ENCODE measurements around the gene LHX4. TPM values are rescaled to one million over a fixed set of nuclear protein-coding genes. Genes with fewer than 3 reads are reported as not detected.

The LHX4 gene
- total and polyA plus RNA-seq, 2 of the 8 experiments (the other 6 are each of a cell fraction or from before 2014, with no cell fraction given), result 0.85 to 4.9 TPM

DNA sequence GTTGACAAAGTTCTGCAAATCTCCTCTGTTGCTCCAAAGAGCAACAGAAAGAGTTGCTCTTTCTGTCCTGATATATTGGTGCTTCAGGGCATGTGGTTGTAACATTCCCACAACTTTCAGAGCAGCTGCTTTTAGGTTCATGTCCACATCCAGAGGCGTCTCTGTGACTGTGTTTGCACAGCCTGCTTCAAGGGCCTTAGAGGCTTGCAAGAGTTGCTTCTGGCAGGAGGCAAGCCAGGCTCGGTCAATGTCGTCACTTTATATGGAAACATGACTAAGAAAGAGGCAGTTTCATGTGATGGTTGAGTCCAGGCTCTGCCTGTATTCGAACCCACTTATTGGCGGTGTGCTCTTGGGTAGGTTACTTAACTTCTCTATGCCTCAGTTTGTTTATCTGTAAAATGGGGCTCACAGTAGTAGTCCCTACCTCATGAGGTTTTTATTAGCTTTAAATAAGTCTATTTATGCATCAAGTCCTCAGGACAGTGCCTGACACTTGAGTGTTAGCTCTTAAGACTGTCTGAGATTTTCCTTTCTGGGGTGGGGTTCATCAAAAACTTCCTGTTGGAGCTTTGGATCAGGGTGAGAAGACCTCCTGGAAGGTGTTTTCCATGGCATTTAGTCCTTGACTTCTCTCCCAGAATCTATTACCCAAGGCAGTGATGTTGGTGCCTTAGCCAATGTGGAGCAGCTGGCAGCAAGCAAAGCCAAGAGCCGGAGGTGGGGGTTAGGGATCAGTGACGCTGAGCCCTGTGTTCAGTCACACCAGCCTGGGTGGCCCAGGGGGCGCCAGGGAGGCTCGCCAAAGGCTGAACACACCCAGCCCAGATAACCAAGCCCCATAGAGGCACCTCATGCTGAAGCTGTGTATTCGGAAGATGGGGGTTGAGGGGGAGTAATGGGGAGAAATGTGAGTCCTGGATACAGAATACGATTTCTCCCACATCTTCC lies 18.9 kb downstream of the LHX4 start (continued):
- TF ChIP-seq, protein P1, sequence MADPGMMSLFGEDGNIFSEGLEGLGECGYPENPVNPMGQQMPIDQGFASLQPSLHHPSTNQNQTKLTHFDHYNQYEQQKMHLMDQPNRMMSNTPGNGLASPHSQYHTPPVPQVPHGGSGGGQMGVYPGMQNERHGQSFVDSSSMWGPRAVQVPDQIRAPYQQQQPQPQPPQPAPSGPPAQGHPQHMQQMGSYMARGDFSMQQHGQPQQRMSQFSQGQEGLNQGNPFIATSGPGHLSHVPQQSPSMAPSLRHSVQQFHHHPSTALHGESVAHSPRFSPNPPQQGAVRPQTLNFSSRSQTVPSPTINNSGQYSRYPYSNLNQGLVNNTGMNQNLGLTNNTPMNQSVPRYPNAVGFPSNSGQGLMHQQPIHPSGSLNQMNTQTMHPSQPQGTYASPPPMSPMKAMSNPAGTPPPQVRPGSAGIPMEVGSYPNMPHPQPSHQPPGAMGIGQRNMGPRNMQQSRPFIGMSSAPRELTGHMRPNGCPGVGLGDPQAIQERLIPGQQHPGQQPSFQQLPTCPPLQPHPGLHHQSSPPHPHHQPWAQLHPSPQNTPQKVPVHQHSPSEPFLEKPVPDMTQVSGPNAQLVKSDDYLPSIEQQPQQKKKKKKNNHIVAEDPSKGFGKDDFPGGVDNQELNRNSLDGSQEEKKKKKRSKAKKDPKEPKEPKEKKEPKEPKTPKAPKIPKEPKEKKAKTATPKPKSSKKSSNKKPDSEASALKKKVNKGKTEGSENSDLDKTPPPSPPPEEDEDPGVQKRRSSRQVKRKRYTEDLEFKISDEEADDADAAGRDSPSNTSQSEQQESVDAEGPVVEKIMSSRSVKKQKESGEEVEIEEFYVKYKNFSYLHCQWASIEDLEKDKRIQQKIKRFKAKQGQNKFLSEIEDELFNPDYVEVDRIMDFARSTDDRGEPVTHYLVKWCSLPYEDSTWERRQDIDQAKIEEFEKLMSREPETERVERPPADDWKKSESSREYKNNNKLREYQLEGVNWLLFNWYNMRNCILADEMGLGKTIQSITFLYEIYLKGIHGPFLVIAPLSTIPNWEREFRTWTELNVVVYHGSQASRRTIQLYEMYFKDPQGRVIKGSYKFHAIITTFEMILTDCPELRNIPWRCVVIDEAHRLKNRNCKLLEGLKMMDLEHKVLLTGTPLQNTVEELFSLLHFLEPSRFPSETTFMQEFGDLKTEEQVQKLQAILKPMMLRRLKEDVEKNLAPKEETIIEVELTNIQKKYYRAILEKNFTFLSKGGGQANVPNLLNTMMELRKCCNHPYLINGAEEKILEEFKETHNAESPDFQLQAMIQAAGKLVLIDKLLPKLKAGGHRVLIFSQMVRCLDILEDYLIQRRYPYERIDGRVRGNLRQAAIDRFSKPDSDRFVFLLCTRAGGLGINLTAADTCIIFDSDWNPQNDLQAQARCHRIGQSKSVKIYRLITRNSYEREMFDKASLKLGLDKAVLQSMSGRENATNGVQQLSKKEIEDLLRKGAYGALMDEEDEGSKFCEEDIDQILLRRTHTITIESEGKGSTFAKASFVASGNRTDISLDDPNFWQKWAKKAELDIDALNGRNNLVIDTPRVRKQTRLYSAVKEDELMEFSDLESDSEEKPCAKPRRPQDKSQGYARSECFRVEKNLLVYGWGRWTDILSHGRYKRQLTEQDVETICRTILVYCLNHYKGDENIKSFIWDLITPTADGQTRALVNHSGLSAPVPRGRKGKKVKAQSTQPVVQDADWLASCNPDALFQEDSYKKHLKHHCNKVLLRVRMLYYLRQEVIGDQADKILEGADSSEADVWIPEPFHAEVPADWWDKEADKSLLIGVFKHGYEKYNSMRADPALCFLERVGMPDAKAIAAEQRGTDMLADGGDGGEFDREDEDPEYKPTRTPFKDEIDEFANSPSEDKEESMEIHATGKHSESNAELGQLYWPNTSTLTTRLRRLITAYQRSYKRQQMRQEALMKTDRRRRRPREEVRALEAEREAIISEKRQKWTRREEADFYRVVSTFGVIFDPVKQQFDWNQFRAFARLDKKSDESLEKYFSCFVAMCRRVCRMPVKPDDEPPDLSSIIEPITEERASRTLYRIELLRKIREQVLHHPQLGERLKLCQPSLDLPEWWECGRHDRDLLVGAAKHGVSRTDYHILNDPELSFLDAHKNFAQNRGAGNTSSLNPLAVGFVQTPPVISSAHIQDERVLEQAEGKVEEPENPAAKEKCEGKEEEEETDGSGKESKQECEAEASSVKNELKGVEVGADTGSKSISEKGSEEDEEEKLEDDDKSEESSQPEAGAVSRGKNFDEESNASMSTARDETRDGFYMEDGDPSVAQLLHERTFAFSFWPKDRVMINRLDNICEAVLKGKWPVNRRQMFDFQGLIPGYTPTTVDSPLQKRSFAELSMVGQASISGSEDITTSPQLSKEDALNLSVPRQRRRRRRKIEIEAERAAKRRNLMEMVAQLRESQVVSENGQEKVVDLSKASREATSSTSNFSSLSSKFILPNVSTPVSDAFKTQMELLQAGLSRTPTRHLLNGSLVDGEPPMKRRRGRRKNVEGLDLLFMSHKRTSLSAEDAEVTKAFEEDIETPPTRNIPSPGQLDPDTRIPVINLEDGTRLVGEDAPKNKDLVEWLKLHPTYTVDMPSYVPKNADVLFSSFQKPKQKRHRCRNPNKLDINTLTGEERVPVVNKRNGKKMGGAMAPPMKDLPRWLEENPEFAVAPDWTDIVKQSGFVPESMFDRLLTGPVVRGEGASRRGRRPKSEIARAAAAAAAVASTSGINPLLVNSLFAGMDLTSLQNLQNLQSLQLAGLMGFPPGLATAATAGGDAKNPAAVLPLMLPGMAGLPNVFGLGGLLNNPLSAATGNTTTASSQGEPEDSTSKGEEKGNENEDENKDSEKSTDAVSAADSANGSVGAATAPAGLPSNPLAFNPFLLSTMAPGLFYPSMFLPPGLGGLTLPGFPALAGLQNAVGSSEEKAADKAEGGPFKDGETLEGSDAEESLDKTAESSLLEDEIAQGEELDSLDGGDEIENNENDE (IDR thresholded peaks at IDR 0.05; ENCODE audit: insufficient replicate concordance, low read length), result no peak
- TF ChIP-seq RFX5 (IDR thresholded peaks at IDR 0.05; ENCODE audit: borderline replicate concordance, low read depth, low read length) (no peak), RXRA (IDR thresholded peaks at IDR 0.05; ENCODE audit: insufficient read depth, low read depth, low read length) (no peak), RBBP5 (IDR thresholded peaks at IDR 0.05; ENCODE audit: borderline replicate concordance, low read depth, low read length) (no peak), SP4 (IDR thresholded peaks at IDR 0.05; ENCODE audit: low read length) (no peak), ZNF274 (IDR thresholded peaks at IDR 0.05; ENCODE audit: borderline replicate concordance, extremely low read depth, low read length) (no peak), SIN3A (conservative IDR thresholded peaks at IDR 0.05 in 1 of 2, IDR thresholded peaks at IDR 0.05 in 1 of 2; ENCODE audit: low read depth in 1 of 2, low read length in 2 of 2) (no peak), CEBPB (IDR thresholded peaks at IDR 0.05; ENCODE audit: low read depth, low read length) (no peak), SUZ12 (IDR thresholded peaks at IDR 0.05; ENCODE audit: low read length) (no peak)

Measured in H1 (cell line).